GM19467 (cell line): Measurements from ENCODE around the gene PHACTR3.

Source experiments
- ATAC-seq: cut with Tn5 transposase; IDR thresholded peaks from one replicate; pipeline ENCODE4 v1.9.1; 2021; ENCODE audit warnings: mild to moderate bottlenecking, moderate library complexity; ENCODE audit not compliant: unreplicated experiment

PHACTR3 gene

DNA sequence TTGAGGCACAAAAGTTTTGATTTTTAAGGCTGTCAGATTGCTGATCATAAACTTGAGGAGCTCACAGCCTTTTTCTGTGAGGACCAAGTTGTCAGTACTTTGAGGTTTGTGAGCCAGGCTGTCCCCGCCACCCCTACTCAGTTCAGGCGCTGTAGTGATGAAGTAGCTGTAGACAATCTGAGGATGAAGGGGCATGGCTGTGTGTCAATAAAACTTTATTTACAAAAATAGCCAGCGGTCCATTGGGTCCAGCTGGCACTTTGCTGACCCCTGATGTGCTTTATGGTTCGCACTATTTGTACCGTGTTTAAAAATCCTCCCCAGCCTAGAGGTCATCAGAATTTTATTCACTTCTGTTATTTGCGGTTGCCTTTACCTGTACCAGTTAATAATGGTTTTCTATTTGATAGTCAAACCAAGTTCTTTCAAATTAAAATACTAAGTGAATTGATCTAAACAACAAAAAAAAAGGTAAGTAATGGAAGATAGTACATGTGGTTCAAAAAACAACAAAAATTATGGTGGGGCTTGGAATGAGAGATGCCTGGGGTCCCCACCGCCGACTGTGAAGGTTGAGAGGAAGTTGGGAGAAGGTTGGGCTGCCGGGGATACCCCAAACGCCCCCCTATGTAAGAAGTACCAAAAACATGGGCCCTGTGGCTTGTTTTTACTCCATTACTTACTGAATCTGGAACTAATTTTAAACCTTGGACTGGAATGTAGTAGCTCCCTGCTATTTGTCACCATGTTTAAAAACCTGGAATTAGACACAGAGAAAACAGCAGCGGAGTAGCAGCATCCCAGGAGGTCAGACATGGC, 205.5 kb downstream of the PHACTR3 start:
- no peak for ATAC-seq

DNA sequence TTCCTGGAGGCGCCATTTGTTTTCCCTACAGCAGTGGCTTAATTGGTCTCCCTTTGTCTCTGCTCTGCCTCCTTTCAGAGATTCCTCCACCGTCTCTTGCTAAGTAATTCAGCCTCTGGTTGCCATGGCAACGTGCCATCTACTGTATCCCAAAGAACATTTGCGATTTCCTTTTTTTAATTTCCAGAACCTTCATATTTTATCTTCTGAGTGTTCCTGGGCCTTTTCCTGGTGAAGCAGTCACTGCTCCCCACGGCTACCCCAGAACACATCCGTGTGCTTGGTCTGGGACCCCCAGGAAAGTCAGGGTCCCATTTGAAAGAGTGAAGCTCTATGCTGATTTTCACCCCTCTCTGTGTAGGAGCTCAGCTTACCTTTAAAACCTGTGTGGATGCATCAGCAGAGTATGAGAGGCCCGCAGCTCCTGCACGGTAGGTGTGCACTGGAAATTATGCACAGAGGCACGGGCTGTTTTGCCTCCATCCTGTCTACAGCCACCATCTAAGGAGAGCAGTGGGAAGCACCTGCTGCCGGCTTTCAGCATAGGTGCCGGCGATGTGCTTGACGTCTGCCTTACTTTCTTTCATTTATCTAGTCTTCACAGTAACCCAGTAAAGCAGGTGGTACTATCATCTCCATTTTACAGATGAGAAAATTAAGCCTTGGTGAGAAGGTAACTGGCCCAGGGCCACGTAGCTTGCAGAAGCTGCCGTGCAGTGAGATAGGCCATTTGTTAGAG, 206.3 kb downstream of the PHACTR3 start:
- ATAC-seq, result no peak

DNA sequence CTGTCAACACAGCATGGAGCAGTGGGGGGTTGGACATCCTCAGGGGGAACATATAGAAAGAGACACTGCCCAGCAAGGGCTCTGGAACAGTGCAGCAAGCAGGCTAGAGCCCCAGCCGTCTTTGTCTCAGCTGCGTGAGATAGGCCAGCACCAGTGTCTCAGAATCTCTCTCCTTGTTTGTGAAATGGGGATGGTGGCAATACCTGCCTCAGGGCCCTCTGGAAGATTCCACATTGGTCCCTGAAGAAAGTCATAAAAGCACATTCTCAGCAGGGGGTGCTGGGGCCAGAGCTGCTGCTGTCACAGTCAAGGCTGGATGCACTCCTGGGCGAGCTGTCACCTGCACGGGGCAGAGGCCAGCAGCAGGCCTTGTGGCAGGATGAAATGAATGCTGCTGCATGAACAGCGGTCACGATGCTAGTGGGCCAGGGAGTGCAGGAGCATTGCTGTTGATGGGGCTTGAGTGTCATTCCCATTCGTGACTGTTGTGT, 207.4 kb downstream of the PHACTR3 start:
- ATAC-seq, result no peak

DNA sequence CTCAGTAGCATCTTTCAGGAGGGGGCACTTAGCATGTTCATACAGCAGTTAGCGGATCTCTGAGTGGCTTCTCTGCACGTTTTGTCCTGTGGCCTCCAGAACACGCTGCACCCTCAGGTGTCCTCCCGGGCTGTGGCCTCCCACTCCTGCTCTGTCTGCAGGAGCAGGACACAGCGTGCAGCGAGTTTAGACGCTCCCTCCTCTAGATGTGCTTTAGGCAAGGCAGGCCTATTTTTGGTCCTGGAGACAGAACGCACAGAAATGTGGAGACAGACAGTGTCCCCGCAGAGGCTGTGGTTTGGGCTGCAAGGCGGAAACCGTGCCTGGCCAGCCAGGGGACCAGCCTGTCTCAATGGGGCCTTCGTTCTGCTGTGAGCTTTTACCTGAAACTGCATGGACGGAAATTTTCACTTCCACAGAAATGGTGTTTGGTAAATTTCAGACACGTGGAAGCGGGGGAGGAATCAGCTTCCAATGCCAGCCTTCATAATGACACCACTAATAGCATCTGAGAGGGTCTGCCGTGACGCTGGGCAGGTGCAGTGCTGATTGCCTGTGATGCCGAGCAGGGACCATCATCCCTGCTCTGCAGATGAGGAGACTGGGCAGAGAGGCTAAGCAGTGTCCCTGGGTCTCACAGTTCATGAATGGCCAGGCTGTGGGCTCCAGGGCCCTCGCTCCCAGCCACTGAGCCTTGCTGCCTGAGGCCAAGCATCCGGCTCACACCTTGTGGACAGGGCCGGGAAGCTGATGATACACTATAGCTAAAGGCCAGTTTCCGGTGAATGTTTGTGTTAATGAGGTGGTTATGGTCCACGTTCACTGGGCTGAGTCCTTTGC, 208.2 kb downstream of the PHACTR3 start:
- no peak for ATAC-seq

DNA sequence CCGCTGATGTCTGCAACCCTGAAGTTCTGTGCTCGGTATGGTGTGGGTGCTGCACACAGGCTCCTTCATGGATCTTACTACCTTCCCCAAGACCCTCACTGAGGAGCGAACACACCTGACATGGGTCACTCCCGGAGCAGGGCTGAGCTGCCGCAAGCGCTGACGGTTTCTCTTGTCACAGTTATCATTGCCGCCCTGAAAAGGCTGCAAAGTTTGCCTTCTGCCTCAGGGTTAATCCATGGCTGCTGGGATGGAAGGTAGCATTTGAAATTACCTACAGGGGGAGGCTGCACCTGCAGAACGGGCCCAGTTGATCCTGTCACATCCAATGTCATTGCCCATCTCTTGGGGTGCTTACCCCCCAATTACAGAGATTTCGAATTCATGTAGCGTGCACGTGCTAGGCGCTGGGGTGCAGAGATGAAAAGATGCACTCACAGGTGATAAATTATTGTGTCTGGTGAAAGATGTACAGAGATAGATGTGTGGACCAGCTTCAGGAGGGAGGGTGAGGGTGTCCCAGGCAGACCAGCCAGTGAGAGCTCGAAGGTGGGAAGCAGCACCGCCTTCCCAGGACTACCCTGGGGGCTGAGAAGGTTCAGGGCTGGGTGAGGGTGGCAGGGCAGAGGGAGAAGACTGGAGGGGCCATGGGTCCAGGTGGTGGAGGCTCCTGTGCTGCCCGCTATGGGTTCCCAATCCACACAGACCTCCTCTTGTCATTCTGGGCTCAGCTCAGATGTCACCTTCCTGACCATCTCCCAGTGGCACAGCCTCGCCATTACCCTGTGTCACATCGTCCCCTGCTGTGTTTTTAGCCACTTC, 209.0 kb downstream of the PHACTR3 start:
- no peak for ATAC-seq

DNA sequence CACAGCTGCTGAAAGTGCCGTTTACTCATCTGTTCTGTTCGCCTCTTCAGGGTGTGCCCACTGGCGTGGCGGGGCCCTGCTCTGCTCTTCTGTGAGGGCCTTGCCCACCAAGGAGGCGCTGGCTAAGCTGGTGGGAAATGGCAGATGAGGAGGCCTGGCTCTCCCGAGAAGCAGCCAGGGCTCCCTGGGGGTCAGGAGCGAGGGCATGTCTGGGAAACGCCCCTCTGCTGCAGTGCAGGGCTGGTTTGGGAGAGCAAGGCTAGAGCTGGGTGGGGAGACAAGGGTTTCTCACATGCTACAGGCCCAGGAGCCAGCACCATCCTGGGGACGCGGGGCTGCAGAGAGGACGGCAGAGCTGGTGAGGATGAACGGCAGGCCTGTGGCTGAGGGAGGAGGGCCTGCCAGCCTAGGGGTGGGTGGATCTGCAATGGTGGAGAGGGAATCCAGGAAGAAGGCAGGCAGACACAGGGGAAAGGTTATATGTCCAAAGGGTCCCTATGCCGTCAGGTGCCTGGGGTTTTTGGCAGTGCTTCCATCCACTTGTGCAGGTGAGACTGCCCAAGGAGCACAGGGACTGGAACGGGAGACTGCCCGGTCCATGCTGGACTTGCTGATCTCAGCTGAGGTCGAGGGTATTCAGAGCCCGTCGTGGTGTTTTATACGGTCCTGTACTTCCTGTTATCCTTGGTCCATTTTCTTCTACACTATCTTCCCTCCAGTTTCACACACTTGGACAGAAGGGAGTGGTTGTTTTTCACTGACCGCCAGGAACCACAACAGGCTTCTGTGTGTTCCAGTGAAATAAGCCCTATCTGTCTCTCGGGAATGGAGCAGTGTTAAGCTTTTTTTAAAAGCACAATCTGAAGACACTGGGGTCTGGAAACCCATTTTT, 209.9 kb downstream of the PHACTR3 start:
- ATAC-seq, result no peak

DNA sequence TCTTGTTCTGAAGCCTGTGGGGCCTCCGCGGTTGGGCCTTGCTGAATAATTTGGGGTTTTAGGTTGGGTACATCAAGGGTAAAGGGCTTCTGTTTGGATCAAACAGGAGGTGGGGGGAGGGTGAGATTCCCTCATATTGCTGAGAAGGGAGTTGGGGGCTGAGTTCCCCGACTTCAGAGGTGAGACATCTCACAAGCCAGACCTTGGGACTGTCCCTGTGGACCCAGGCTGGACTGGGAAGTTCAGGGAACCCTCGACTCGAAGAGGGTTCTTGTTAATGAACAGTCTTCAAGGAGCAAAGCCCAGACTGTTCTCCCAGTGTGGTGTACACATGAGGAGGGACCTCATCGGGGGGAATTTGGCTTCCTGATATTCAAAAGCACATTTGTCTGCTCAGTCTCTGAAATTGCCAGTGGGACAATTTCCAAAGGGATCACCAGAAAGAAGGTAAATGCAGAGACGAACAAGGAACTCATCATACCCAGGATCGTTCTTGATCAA, 210.6 kb downstream of the PHACTR3 start:
- no peak for ATAC-seq

DNA sequence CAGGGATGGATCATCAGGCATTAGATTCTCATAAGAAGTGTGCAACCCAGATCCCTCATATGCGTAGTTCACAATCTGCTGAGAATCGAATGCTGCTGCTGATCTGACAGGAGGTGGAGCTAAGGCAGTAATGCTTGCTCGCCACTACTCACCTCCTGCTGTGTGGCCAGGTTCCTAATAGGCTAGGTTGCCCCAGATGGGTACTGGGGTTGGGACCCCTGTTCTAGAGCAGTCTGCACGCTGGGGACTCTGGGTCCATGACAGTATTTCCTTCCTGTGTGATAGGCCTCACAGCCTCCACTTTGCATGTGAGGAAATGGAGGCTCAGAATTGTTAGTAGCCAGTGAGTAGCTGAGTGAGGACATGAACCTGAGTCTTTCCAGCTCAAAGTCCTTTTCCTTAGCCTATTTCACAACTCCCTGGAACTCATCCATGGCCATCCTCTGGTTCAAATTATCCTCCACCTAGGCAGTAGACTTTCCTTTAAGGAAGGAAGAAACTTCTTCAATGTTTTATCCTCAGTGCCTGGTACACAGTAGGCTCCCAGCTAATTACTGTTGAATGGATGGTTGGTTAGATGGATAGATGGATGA, 211.9 kb downstream of the PHACTR3 start:
- no peak for ATAC-seq

DNA sequence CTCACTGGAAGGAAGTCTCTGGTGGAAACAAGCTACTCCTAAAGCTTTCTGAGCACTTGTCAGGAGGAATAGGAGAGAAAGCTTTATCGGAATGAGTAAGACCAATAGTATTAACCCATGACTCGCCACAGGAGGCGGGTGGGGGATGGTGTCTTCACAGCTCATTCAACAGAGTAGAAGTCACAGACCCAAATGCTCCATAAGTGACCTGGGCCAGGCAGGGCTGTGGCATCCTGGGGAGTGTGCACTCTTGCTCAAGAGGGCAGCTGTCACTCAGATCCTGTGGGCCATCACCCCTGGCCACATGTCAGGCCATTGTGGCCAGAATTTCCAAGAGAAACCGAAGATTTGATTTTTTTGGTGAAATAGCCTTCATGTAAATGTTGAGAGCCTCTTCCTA, 213.1 kb downstream of the PHACTR3 start:
- ATAC-seq, result no peak

DNA sequence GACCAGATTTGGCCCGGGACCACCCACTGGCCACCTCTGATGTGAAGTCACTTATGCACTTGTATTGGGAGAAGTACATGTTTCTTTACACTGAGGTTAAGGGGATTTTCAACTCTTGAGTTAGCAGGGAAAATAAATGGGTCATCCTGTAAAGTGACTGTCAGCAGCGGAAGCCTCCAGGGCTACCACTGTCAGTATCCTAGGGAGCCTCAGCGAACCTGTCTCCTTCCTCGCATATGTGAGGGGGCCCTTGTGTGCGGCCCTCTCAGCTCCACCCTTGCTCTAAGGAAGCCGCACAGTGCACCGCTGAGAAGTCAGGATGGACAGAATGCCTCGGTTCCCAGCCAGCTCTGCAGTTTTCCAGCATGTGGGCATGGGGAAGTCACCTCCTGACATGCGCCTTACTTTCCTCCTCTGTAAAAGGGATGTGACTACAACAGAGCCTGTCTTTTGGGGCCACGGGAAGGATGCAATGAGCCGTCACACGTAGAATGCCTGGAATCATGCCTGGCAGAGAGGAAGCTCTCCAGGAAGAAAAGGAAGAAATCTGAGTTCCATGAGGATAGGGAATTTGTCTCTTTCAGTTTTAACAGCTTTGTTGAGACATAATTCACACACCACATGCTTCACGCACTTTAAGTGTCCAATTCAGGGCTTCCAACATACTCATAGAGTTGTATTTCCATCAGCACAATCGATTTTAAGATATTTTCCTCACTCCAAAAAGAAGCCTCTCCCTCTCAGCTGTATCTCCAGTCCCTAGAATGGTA, 213.7 kb downstream of the PHACTR3 start:
- no peak for ATAC-seq

DNA sequence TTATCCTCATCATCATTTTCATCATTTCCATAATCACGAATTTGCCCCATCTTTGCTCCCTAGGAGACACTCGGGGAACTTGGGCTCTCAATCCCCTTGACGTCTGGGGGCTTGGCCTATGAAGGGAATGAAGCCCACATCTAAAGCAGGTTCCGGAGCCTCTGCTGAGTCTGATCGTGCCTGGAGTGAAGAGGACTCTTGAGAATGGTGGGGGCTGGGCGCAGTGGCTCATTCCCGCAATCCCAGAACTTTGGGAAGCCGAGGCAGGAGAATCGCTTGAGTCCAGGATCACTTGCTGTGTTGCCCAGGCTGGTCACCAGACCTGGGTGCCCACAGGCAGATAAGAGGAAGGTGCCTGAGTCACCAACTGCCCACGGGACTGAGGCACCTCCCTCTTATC, 214.6 kb downstream of the PHACTR3 start:
- no peak for ATAC-seq

DNA sequence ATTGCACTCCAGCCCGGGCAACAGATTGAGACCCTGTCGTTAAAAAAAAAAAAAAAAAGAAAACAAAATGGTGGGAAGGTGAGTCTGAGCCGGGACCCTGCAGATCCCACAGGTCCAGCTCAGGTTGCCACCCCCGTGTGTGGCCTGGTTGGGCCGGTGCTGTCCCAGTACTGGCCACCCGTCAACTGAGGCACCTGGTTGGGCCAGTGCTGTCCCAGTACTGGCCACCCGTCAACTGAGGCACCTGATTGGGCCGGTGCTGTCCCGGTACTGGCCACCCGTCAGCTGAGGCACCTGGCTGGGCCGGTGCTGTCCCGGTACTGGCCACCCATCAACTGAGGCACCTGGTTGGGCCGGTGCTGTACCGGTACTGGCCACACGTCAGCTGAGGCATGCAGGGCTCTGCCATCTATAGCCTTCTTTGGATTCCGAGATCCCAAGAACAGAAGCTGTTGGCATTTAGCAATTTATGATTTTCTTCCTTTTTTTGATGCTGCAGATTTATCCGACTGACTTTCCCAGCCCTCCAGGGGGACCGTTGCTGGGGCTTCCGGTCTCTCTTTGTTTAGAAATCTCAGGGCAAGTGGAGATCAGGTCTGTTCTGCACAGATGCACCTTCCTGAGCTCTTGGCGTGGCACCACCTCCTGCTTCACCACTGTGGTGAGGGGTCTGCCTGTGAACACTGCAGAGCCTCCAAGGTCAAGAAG, 215.3 kb downstream of the PHACTR3 start:
- ATAC-seq, result no peak

DNA sequence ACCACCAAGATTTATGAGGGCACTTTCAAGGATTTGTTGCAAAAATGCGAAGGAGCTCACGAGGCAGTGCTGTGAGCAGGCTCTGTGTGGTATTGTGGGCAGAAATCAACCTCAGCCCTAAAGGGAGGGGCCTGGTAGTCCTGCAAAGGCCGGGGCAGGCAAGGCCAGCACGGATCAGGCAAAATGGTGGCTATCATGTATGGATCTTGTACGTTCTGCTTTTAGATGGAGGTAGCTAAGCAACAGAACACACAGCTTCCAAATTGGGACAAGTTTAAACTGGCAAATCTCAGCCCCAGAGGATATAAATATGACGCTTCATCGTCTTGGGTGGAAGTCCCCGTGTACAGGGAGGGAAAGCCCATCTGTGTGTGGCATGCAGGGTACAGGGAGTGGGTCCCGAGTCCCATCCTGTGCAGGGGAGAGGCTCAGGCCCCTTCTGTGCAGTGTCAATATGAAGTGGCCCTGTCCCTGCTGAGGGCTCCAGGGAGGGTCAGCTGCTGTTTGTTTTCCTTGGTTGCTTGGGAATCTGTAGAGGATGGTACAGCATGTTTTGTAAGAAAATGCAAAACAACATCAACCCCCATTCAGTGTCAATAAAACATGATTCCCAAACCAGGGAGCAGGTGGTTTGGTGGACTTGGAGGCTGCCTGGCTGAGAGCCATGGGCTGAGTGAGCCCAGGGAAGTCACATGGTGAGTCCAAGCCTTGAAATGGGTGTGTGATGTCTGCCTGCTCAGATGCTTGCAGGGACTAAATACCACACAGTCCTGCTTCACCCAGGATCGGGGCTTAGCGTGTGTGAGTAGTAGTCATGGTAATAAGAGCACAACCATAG, 216.1 kb downstream of the PHACTR3 start:
- ATAC-seq, result no peak

DNA sequence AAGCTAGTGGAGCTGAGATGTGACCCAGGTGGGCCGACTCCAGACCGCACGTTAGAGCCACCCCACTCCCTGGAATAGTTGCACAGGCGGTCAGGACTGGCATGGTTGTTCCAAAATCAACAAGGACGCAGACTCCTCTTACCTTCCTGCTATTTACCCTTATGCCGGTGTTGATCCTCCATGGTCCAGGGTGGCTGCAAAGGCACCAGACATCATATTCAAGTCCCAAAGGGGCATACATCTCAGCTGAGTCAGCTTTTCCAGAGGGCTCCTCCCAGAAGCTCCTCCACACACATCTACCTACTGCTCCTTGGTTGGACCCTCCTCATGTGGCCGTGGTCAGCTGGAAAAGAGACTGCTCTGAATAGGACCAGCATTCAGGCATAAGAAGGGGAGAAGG, 216.9 kb downstream of the PHACTR3 start:
- ATAC-seq, result no peak

DNA sequence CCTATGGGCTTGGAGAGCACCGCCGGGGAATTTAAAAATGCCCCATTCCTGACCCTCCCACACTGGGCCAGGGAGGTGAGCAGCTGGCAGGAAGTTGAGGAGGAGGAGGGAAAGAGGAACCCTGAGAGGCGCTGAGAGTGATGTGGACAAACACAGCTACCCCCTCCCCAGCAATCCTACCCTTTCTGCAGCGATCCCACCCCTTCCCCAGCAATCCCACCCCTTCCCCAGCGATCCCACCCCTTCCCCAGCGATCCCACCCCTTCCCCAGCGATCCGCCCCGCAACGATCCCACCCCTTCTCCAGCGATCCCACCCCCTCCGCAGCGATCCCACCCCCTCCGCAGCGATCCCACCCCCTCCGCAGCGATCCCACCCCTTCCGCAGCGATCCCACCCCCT, 217.4 kb downstream of the PHACTR3 start:
- no peak for ATAC-seq

DNA sequence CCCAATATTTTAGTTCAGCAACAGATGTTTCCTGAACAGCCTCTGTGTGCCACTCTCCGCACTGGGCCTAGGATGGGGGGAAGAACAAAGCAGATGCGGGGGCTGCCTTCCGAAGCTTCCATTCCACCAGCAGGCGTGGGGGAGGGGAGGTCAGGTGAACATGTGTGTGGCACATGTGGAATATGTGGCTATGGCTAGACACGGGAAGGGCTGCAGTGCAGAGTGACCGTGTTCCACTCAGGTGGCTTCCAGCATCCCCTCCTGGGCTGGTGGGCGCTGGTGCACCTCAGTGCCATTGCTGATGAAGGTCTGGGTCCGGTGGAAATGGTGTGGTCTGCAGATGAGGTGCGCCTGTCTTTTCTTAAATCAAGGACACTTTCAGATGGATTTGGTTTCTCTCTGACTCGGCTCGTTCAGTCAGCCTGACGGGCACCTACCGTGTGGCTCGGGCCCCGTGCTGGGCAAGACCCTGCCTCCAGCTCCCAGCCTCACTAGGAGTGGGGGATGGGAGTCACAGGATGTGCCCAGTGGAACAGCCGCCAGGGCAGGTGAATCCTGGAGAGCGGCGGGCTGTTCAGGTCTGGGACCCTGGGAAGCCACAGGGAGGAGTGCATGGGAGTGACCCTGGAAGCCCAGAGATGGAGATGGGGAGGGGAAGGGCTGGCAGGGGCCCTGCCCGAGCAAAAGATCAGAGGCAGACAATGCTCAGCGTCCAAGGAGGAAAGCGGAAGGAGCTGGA, 218.1 kb downstream of the PHACTR3 start:
- no peak for ATAC-seq
